GM12864 (cell line): ENCODE measurements around the gene MUC15.

ENCODE experiments used
- DNase-seq: peaks from one replicate; pipeline ENCODE4 v3.0.0-alpha.2; 2011; ENCODE audit warnings: low read depth
- H3K4me3 ChIP-seq: 2 replicates; pipeline ENCODE4 v1.5.1; 2011; ENCODE audit warnings: mild to moderate bottlenecking, low read depth, low read length, control low read depth
- TF ChIP-seq, protein P1 (sequence below): IDR thresholded peaks from 2 replicates; pipeline ENCODE4 v1.5.1; 2011; ENCODE audit warnings: low read depth, mild to moderate bottlenecking, moderate library complexity, low read length, control low read depth, inconsistent platforms; ENCODE audit errors: missing control alignments

Gene MUC15

DNA sequence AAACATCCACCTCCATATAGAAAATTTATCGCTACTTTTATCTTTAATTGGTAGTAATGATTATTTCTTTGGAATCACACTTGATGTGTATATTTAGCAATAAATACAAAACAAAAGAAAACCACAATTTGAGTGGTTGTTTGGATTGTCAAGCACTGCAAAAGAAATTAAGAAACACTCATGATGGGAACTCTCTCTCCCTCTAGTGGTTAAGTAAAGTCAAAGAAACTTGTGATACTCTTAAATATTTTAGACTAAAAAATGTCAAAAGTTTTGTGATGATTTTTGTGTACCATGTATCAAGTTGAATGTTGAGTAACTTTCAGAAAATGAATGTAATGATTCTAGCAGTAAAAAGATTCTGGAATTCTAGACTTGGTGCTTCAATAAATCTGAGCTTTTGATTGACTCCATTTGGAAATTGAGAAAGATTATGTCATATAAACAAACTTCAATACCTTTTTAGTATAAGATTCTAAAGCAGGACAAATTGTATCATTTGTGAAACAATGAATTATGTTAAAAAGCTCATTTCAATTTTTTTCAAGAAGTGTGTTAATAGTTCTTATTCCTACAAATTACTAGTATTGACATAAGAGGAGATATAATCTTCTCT lies 20.8 kb downstream of the MUC15 start:
- no peak for DNase-seq
- no peak overlapping the region for H3K4me3 ChIP-seq
- TF ChIP-seq, protein P1, sequence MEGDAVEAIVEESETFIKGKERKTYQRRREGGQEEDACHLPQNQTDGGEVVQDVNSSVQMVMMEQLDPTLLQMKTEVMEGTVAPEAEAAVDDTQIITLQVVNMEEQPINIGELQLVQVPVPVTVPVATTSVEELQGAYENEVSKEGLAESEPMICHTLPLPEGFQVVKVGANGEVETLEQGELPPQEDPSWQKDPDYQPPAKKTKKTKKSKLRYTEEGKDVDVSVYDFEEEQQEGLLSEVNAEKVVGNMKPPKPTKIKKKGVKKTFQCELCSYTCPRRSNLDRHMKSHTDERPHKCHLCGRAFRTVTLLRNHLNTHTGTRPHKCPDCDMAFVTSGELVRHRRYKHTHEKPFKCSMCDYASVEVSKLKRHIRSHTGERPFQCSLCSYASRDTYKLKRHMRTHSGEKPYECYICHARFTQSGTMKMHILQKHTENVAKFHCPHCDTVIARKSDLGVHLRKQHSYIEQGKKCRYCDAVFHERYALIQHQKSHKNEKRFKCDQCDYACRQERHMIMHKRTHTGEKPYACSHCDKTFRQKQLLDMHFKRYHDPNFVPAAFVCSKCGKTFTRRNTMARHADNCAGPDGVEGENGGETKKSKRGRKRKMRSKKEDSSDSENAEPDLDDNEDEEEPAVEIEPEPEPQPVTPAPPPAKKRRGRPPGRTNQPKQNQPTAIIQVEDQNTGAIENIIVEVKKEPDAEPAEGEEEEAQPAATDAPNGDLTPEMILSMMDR, result peak; percentile 38

DNA sequence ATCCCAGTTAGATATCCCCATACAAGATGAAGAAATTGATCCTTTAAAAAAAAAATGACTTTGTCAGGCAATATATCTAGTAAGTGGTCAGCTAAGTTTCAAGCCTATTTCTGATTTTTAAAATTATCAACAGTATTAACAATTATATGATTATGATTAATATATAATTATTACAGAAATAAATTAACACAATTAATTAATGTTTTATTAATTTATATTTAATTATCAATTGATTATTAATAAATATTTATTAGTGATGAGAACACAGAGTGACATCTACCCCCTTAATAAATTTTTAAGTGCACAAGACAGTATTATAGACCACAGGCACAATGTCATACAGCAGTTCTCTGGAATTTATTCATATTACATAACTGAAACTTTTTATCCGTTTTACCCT lies 22.0 kb downstream of the MUC15 start:
- H3K4me3 ChIP-seq, result no peak overlapping the region
- no peak for DNase-seq
- TF ChIP-seq, protein P1, result no peak

DNA sequence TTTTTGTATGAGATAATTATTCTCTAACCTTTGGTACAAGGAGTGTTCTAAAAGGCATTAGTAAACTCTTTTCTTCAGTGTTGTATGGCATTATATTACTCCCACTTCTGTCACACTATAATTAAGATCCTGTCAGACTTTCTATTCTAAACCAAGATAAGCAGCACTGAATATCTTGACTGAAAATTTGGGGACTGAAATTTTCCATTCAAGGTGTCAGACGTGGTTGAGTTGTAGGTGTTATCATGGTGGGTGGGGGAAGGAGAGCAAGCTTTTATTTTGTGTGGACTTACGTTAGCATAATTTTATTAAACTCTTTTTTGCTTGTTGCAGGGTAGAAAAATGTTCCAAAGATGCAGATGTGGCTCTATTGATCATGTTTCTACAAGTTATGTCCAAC lies 22.9 kb downstream of the MUC15 start:
- H3K4me3 ChIP-seq, result no peak overlapping the region
- DNase-seq, result no peak
- TF ChIP-seq, protein P1, result no peak

DNA sequence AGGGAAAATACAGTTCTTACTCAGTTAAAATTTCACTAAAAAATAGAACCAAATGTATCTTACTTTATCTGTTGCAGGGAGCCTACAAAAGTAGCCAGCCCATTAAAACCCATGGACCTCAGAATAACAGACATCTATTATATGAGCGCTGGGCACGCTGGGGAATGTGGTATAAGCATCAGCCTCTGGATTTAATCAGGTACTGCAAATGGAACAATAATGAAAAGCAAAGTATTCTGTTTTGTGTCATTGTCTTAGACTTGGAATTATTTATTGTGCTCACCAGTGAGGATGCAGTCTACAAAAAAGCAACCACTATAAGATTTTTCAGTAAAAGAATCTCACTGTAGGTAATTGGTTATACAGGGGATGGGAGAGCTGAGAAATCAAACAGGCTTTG lies 30.2 kb downstream of the MUC15 start:
- no peak for DNase-seq
- TF ChIP-seq, protein P1, result no peak
- no peak overlapping the region for H3K4me3 ChIP-seq

DNA sequence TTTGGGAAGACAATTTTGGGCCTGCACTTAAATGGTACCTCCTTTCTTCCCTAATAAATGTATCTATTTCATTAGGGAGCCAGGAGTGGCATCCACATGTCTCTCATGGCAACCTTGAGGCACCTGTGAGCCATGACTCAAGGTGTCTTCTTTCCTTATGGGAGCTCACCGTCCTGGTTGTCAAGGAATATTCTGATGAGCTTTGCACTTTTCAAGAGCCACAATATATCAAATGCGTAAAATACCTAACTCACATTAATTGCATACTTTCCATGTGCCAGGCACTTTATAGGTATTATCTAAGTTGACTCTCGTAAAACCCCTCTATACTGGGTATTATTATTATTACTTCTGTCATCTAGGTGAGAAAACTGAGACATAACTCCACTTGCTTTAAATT lies 32.5 kb downstream of the MUC15 start:
- H3K4me3 ChIP-seq, result no peak overlapping the region
- no peak for DNase-seq
- TF ChIP-seq, protein P1, result no peak

DNA sequence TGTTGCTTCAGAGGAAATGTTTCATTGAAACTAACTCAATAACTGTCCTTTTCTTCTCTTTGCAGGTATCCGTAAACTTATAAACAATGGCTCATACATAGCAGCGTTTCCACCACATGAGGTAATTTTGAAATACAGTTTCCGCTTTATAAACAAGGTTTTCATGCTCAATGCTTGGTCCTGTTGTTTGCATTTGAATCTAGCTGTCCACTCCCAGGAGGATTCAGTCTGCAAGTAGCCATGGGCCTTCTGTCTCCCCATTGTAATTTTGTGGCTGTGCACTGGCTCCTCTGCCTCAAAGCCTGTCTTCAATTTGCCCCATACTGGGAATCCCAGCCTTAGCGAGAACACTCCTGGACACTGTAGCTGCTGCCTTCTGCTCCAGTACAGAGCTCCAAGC lies 34.7 kb downstream of the MUC15 start:
- TF ChIP-seq, protein P1, result no peak

DNA sequence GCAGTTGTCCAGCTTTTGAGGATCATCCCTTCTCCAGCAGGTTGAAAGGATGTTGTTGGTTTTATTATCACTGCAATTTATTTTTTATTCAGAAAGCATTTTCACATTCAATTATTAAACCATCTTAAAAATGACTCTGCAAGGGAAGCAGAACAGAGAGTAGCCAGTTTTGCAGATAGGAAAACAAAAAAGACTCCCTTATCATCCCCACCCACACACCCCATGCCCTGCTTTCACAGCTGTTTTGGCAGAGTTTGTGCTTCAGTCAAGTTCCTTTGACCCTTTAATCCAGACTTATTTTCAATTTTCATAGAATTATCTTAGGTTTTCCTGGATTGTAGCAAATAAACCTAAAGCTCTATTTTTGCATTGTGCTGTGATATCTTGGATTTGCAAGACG lies 44.4 kb downstream of the MUC15 start:
- TF ChIP-seq, protein P1, result no peak
- DNase-seq, result no peak
- no peak overlapping the region for H3K4me3 ChIP-seq

More for the DNA sequence above, 34.7 kb downstream of the MUC15 start:
- DNase-seq, result no peak
- H3K4me3 ChIP-seq, result no peak overlapping the region
